Prostate gland (tissue), 2 donors: ENCODE measurements around the gene OR2L2.

Experiments
- POLR2AphosphoS5 ChIP-seq: sonication (generic); formaldehyde crosslinking; IDR thresholded peaks from one replicate; pipeline ENCODE4 v1.6.1; 2017; ENCODE audit warnings: antibody characterized with exemption
- TF ChIP-seq, protein P1 (sequence below), 4 experiments: fragments of 200-600 bp in 2 of 4; fragments of 450-650 bp in 2 of 4; sonication (generic) in 2 of 4; IDR thresholded peaks; 1 replicate in 3 of 4; 2 replicates in 1 of 4; pipeline ENCODE4 v1.5.1; 2016 to 2019; ENCODE audit warnings: antibody characterized with exemption in 4 of 4, mild to moderate bottlenecking in 2 of 4, moderate library complexity in 2 of 4

DNA sequence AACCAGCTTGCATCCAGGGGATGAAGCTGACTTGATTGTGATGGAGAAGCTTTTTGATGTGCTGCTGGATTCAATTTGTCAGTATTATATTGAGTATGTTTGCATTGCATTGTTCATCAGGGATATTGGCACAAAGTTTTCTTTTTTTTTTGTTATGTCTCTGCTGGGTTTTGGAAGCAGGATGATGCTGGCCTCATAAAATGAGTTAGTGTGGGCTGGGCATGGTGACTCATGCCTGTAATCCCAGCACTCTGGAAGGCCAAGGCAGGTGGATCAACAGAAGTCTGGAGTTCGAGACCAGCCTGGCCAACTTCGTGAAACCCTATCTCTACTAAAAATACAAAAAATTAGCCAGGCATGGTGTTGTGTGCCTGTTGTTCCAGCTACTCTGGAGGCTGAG, 25.4 kb downstream of the OR2L2 start:
- TF ChIP-seq POLR2AphosphoS5 = no peak
- TF ChIP-seq, protein P1, sequence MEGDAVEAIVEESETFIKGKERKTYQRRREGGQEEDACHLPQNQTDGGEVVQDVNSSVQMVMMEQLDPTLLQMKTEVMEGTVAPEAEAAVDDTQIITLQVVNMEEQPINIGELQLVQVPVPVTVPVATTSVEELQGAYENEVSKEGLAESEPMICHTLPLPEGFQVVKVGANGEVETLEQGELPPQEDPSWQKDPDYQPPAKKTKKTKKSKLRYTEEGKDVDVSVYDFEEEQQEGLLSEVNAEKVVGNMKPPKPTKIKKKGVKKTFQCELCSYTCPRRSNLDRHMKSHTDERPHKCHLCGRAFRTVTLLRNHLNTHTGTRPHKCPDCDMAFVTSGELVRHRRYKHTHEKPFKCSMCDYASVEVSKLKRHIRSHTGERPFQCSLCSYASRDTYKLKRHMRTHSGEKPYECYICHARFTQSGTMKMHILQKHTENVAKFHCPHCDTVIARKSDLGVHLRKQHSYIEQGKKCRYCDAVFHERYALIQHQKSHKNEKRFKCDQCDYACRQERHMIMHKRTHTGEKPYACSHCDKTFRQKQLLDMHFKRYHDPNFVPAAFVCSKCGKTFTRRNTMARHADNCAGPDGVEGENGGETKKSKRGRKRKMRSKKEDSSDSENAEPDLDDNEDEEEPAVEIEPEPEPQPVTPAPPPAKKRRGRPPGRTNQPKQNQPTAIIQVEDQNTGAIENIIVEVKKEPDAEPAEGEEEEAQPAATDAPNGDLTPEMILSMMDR (IDR thresholded peaks at IDR 0.05) = no peak
